NB4 (cell line): ENCODE results near the gene SNX14.

Experiments
- CTCF ChIP-seq: IDR thresholded peaks from one replicate; pipeline ENCODE4 v1.5.1; 2012; ENCODE audit warnings: low read depth, low read length
- POLR2A ChIP-seq: IDR thresholded peaks from 2 replicates; pipeline ENCODE4 v1.6.1; 2011; ENCODE audit warnings: mild to moderate bottlenecking; ENCODE audit not compliant: insufficient read length; ENCODE audit errors: extremely low read depth
- TF ChIP-seq, protein P1 (sequence below): IDR thresholded peaks from 2 replicates; pipeline ENCODE4 v1.6.1; 2011; ENCODE audit warnings: low read depth, low read length

DNA sequence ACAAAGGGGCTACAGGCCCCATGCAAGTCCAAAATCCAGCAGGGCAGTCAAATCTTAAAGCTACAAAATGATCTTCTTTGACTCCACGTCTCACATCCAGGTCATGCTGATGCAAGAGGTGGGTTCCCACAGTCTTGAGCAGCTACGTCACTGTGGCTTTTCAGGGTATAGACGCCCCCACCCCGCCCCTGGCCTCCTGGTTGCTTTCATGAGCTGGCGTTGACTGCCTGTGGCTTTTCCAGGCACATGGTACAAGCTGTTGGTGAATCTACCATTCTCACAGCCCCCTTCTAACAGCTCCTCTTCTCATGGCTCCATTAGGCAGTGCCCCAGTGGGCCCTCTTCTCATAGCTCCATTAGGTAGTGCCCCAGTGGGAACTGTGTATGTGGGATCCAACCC is 96.8 kb downstream of the SNX14 start:
- no peak for TF ChIP-seq CTCF
- no peak for TF ChIP-seq POLR2A
- TF ChIP-seq, protein P1, sequence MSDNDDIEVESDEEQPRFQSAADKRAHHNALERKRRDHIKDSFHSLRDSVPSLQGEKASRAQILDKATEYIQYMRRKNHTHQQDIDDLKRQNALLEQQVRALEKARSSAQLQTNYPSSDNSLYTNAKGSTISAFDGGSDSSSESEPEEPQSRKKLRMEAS: no peak
